Loucy (cell line): ENCODE data around the gene FBRS.

Experiments used
- H2AFZ ChIP-seq: fragments of 200-600 bp; sonication (generic); 2 replicates; pipeline ENCODE4 v1.6.0; 2016; ENCODE audit warnings: antibody characterized with exemption, mild to moderate bottlenecking, low read length, moderate library complexity
- H3F3A ChIP-seq: fragments of 200-600 bp; 2 replicates; pipeline ENCODE4 v1.6.0; 2016; ENCODE audit warnings: antibody characterized with exemption, low read depth, mild to moderate bottlenecking
- H3K27me3 ChIP-seq: fragments of 200-600 bp; sonication (generic); 2 replicates; pipeline ENCODE4 v1.6.1; 2014; ENCODE audit warnings: low read length, mild to moderate bottlenecking; ENCODE audit not compliant: insufficient read depth, poor library complexity, severe bottlenecking
- H3K36me3 ChIP-seq: fragments of 200-600 bp; sonication (generic); 2 replicates; pipeline ENCODE4 v1.6.1; 2016; ENCODE audit warnings: low read length; ENCODE audit not compliant: insufficient read depth
- H3K4me1 ChIP-seq: fragments of 200-600 bp; sonication (generic); 2 replicates; pipeline ENCODE4 v1.5.1; 2014; ENCODE audit warnings: low read length, mild to moderate bottlenecking; ENCODE audit not compliant: insufficient read depth, poor library complexity, severe bottlenecking
- H3K4me2 ChIP-seq: fragments of 200-600 bp; sonication (generic); 2 replicates; pipeline ENCODE4 v1.6.0; 2014; ENCODE audit warnings: antibody characterized with exemption, low read length, low read depth, mild to moderate bottlenecking; ENCODE audit not compliant: poor library complexity, severe bottlenecking
- H3K4me3 ChIP-seq: fragments of 200-600 bp; sonication (generic); 2 replicates; pipeline ENCODE4 v1.5.1; 2014; ENCODE audit warnings: low read length, mild to moderate bottlenecking, mixed read lengths; ENCODE audit not compliant: poor library complexity, severe bottlenecking
- H3K79me2 ChIP-seq: fragments of 200-600 bp; sonication (generic); 2 replicates; pipeline ENCODE4 v1.6.1; 2014; ENCODE audit warnings: low read length; ENCODE audit not compliant: insufficient read depth
- H3K9ac ChIP-seq: fragments of 200-600 bp; sonication (generic); 2 replicates; pipeline ENCODE4 v1.6.0; 2014; ENCODE audit warnings: mild to moderate bottlenecking, low read depth, low read length, moderate library complexity; ENCODE audit not compliant: poor library complexity, severe bottlenecking
- H3K9me2 ChIP-seq: fragments of 200-600 bp; sonication (generic); replicated peaks from 2 replicates; pipeline ENCODE4 v1.6.1; 2016; ENCODE audit warnings: low read depth, low read length, mixed read lengths
- H3K9me3 ChIP-seq: fragments of 200-600 bp; sonication (generic); 2 replicates; pipeline ENCODE4 v1.6.1; 2014; ENCODE audit warnings: mild to moderate bottlenecking, antibody characterized with exemption, low read length, low read depth; ENCODE audit not compliant: insufficient read depth
- H4K20me1 ChIP-seq: fragments of 200-600 bp; sonication (generic); 2 replicates; pipeline ENCODE4 v1.6.0; 2014; ENCODE audit warnings: antibody characterized with exemption, low read length, mild to moderate bottlenecking; ENCODE audit not compliant: insufficient read depth, poor library complexity, severe bottlenecking
- CTCF ChIP-seq: fragments of 200-600 bp; sonication (generic); conservative IDR thresholded peaks from 2 replicates; pipeline ENCODE4 v1.5.1; 2014; ENCODE audit warnings: mild to moderate bottlenecking, antibody characterized with exemption, low read length
- EZH2phosphoT487 ChIP-seq: fragments of 200-600 bp; IDR thresholded peaks from 2 replicates; pipeline ENCODE4 v1.6.1; 2018; ENCODE audit warnings: antibody characterized with exemption, mild to moderate bottlenecking, moderate library complexity, borderline replicate concordance

FBRS gene

GRCh38 chr16:30620169-30620568 lies 38.1 kb upstream of the FBRS start:
- no peak for TF ChIP-seq EZH2phosphoT487
- no peak for TF ChIP-seq CTCF
- H3K4me1 ChIP-seq = peaks cover 10% of the 10 kb centered on the region
- no peak overlapping the region for H3K9ac ChIP-seq
- no peak overlapping the region for H2AFZ ChIP-seq
- no peaks in the 10 kb centered on the region for H3K9me2 ChIP-seq
- no peak overlapping the region for H3K4me2 ChIP-seq
- no peaks in the 10 kb centered on the region for H3K36me3 ChIP-seq
- H4K20me1 ChIP-seq = no peaks in the 10 kb centered on the region
- H3F3A ChIP-seq = no peaks in the 10 kb centered on the region
- no peaks in the 10 kb centered on the region for H3K9me3 ChIP-seq
- H3K79me2 ChIP-seq = no peaks in the 10 kb centered on the region
- no peak overlapping the region for H3K4me3 ChIP-seq
- H3K27me3 ChIP-seq = no peaks in the 10 kb centered on the region

GRCh38 chr16:30621765-30622164 lies 36.5 kb upstream of the FBRS start:
- Histone ChIP-seq H3K4me1 (peaks cover 9% of the 10 kb centered on the region), H3K4me2 (no peak overlapping the region), H3K36me3 (no peaks in the 10 kb centered on the region), H3K79me2 (no peaks in the 10 kb centered on the region), H2AFZ (no peak overlapping the region), H3K27me3 (no peaks in the 10 kb centered on the region), H3K4me3 (no peak overlapping the region), H4K20me1 (no peaks in the 10 kb centered on the region), H3K9me2 (no peaks in the 10 kb centered on the region), H3F3A (no peaks in the 10 kb centered on the region), H3K9ac (no peak overlapping the region), H3K9me3 (no peaks in the 10 kb centered on the region)
- TF ChIP-seq CTCF (no peak), EZH2phosphoT487 (no peak)

- H3K9me2 ChIP-seq = no peaks in the 10 kb centered on the region
- H3K36me3 ChIP-seq = no peaks in the 10 kb centered on the region
- H3K4me3 ChIP-seq = no peak overlapping the region
- no peaks in the 10 kb centered on the region for H3K27me3 ChIP-seq
- no peak overlapping the region for H3K9ac ChIP-seq
- no peak for TF ChIP-seq EZH2phosphoT487
- no peak for TF ChIP-seq CTCF
- no peak overlapping the region for H3K4me2 ChIP-seq
- no peaks in the 10 kb centered on the region for H3F3A ChIP-seq
- no peaks in the 10 kb centered on the region for H3K9me3 ChIP-seq
- peaks cover 8% of the 10 kb centered on the region for H3K4me1 ChIP-seq
- H2AFZ ChIP-seq = no peak overlapping the region
- no peaks in the 10 kb centered on the region for H3K79me2 ChIP-seq
- no peaks in the 10 kb centered on the region for H4K20me1 ChIP-seq
Measured at GRCh38 chr16:30622455-30623032, 35.7 kb upstream of the FBRS start.
